ENCODE results near the gene GZF1.
A peak's percentile ranks its signal among the peaks of the same experiment; 100 is the strongest.

The GZF1 gene

DNA sequence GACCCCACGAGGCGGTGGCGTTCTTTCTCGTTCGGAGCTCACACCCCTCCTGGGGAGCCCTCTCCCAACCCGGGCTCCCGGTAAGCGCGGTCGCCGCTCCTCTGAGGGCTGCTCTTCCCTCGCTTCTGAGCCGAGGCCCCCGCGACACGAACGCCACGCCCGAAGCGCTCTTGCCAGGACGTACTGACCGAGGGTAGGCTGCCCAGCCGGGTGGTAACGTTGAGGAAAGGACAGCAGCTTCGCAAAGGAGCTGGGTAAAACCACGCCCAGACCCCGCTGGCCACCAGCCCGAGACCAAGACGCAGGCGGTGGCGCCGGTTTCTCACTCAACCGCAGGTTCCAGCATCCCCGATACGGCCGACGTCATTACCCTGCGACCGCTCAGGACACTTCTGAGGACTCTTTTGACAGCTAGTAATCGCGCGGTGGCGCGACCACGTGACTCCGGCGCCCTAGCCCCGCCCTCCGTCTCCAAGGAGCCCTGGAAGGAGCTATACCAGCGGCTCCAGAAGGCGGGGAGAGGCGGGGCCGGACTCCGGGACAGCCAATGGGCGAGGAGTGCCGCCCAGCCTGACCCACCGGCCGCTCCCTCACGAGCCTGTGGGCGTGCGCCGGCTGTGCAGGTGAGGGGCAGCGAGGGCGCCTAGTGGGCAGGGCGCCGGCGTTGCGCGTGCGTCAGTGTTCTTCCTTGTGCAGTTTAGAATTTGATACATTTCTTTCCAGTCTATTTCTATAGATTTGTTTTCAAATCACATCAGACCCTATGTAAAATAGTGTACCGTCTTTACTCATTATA lies 4.0 kb upstream of the GZF1 start:
- H3K27me3 ChIP-seq (ENCODE audit: control insufficient read depth in 1 of 2, insufficient read depth in 2 of 2, low read length in 2 of 2) = no peaks in the 10 kb centered on the region
- H3K9me3 ChIP-seq (ENCODE audit: control insufficient read depth in 1 of 2, low read length in 2 of 2) = no peaks in the 10 kb centered on the region
- peak overlapping the region; percentile 88 for H3K27ac ChIP-seq (ENCODE audit: low read depth, low read length)
- peak overlapping the region; percentile 74 to 77 for H3K9ac ChIP-seq (ENCODE audit: low read depth in 1 of 2, low read length in 2 of 2)
- H3K36me3 ChIP-seq (ENCODE audit: control insufficient read depth in 1 of 2, insufficient read depth in 2 of 2, low read length in 2 of 2) = peaks cover 14 to 22% of the 10 kb centered on the region in 2 donors
- peak overlapping the region; percentile 71 to 77 for H3K4me3 ChIP-seq (ENCODE audit: low read depth in 1 of 2, low read length in 2 of 2)
- peaks cover 31 to 35% of the 10 kb centered on the region in 2 donors for H3K4me1 ChIP-seq (ENCODE audit: control insufficient read depth in 1 of 2, insufficient read depth in 2 of 2, low read length in 2 of 2)

DNA sequence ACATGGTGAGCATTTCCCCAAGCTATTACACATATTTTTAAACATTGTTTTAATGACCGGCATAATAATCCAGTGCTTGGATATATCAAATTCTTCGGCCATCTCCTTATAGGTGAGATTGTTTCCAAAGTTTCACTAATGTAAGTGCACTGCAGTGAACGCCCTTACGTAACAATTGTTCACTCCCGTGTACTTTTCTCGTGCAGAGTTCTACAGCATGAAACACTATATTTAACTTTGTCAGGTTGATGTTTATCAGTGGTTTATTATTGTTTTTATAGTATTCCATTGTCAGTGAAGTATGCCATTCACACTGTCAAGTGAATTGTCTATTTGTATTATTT lies 3.4 kb upstream of the GZF1 start:
- Histone ChIP-seq H3K27me3 (ENCODE audit: control insufficient read depth in 1 of 2, insufficient read depth in 2 of 2, low read length in 2 of 2) (no peaks in the 10 kb centered on the region), H3K4me3 (ENCODE audit: low read depth in 1 of 2, low read length in 2 of 2) (peak overlapping the region; percentile 71 to 77), H3K27ac (ENCODE audit: low read depth, low read length) (peak overlapping the region; percentile 75), H3K9ac (ENCODE audit: low read depth in 1 of 2, low read length in 2 of 2) (peak overlapping the region; percentile 74), H3K4me1 (ENCODE audit: control insufficient read depth in 1 of 2, insufficient read depth in 2 of 2, low read length in 2 of 2) (peaks cover 36 to 41% of the 10 kb centered on the region in 2 donors), H3K36me3 (ENCODE audit: control insufficient read depth in 1 of 2, insufficient read depth in 2 of 2, low read length in 2 of 2) (peaks cover 14 to 22% of the 10 kb centered on the region in 2 donors), H3K9me3 (ENCODE audit: control insufficient read depth in 1 of 2, low read length in 2 of 2) (no peaks in the 10 kb centered on the region)

DNA sequence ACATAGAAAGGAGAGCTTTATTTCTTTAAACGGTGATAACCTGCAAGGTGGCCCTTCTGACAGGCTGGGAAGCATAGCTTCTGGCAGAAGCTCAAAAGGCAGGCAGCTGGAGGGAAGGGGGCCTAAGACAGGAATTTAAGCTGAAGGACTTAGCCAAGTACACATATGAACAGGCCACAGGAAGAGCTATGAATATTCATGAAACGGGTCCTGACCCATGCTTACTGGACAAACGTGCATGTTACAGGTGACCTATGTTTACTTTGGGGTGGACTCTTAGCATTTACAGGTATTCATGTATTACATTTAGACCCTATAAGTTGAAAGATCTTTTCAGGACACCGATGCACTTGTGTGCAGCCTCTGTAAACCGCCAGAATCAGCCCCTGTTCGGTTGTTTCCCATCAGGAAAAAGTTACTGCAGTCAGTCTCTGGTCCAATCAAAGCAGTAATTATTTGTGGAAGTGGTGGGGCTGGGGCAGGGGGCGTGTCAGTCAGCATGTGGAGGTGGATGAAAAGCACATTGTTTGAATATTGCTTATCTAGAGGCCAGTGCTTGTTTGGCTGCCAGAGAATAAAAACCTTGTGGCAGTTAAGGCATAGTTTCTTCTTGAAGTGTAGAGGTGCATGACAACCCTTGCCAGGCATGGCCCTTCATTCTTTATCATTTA lies 2.9 kb upstream of the GZF1 start:
- no peaks in the 10 kb centered on the region for H3K27me3 ChIP-seq (ENCODE audit: control insufficient read depth in 1 of 2, insufficient read depth in 2 of 2, low read length in 2 of 2)
- H3K36me3 ChIP-seq (ENCODE audit: control insufficient read depth in 1 of 2, insufficient read depth in 2 of 2, low read length in 2 of 2) = peaks cover 9 to 17% of the 10 kb centered on the region in 2 donors
- peak overlapping the region in 1 of 2 donors; percentile 77 for H3K4me3 ChIP-seq (ENCODE audit: low read depth in 1 of 2, low read length in 2 of 2)
- H3K27ac ChIP-seq (ENCODE audit: low read depth, low read length) = no peak overlapping the region
- peak overlapping the region; percentile 74 for H3K9ac ChIP-seq (ENCODE audit: low read depth in 1 of 2, low read length in 2 of 2)
- no peaks in the 10 kb centered on the region for H3K9me3 ChIP-seq (ENCODE audit: control insufficient read depth in 1 of 2, low read length in 2 of 2)
- peaks cover 36 to 42% of the 10 kb centered on the region in 2 donors for H3K4me1 ChIP-seq (ENCODE audit: control insufficient read depth in 1 of 2, insufficient read depth in 2 of 2, low read length in 2 of 2)

DNA sequence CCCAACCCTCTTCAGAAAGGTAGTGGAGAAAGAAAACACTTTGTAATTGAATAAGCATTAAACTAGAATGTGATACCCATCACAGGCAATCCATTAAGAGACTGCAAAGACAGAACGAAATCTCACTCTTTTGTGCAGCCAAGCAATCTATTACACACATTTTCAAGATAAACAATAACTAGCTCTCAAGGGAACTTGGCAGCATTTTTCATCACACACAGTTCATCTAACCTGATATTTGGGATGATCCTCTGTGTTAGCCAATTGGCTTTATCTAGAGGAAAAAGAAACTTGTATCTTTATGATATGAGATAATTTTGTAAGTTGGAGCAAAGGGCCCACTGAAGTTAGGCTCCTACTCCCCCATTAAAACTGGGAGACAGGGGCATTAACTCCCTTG lies 1.5 kb upstream of the GZF1 start:
- no peaks in the 10 kb centered on the region for H3K27me3 ChIP-seq (ENCODE audit: control insufficient read depth in 1 of 2, insufficient read depth in 2 of 2, low read length in 2 of 2)
- H3K4me3 ChIP-seq (ENCODE audit: low read depth in 1 of 2, low read length in 2 of 2) = no peak overlapping the region
- peaks cover 36 to 42% of the 10 kb centered on the region in 2 donors for H3K4me1 ChIP-seq (ENCODE audit: control insufficient read depth in 1 of 2, insufficient read depth in 2 of 2, low read length in 2 of 2)
- no peaks in the 10 kb centered on the region for H3K9me3 ChIP-seq (ENCODE audit: control insufficient read depth in 1 of 2, low read length in 2 of 2)
- peak overlapping the region; percentile 93 to 97 for H3K9ac ChIP-seq (ENCODE audit: low read depth in 1 of 2, low read length in 2 of 2)
- H3K36me3 ChIP-seq (ENCODE audit: control insufficient read depth in 1 of 2, insufficient read depth in 2 of 2, low read length in 2 of 2) = peaks cover 9 to 15% of the 10 kb centered on the region in 2 donors
- H3K27ac ChIP-seq (ENCODE audit: low read depth, low read length) = peak overlapping the region; percentile 97

DNA sequence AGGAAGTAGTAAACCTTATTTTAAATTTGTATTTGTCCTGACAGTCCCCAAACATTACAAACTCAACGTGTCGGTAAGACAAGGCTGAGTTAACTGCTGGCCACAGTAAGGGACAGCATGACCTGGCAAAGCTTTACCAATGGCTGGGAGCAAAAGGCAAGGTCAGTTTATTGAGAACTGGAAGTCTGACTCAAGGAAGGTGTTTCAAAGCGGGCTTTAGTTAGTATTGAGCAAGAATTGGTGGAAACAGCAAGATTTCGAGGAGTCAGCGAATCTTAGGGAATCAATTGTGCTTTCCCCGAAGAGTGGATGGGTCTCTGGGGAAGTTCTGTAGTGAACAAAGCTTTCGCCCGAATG lies 885 bp upstream of the GZF1 start:
- Histone ChIP-seq H3K4me1 (ENCODE audit: control insufficient read depth in 1 of 2, insufficient read depth in 2 of 2, low read length in 2 of 2) (peaks cover 39 to 47% of the 10 kb centered on the region in 2 donors), H3K4me3 (ENCODE audit: low read depth in 1 of 2, low read length in 2 of 2) (peak overlapping the region; percentile 79 to 89), H3K27ac (ENCODE audit: low read depth, low read length) (peak overlapping the region; percentile 97)

DNA sequence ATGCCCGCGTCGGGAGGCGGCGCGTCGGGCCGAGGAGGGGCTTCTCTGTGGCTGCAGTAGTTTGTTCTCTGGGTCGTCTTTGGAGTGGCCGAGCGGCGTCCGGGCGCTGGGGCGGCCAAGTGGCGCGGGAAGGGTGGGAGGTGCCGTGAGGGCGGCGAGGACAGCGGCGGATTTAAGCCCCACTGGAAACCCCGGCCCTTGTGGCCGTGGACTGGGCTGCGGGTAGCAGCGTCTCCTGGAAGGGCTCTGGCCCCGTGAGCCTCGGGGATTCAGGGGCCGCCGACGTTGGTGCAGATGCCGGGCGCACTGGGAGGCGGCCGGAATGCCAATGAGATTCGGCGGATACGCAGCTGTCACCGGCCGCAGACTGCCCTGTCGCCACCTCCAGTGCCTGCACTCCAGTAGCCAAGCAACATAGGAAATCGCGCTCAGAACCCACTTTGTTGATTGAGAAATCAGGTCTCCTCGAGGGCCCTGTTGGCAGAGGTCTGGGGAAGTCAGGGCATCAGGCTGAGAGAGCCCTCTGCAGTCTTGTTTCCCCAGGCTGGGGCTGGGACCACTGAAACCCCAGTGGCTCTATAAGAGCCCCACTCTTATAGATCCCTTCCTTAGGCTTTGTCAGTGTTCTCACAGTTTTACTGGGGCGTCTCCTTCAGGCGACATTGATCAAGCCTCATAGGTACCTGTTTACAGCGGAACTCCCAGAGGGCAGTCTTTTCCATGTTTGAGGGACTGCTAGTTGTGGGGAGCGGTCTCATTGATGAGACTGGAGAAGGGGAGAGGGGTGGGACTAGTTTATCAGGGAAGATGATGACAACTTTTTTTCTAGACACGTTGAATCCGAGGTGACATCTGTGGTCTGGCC lies 642 bp downstream of the GZF1 start:
- Histone ChIP-seq H3K9ac (ENCODE audit: low read depth in 1 of 2, low read length in 2 of 2) (peak overlapping the region; percentile 71 to 75), H3K36me3 (ENCODE audit: control insufficient read depth in 1 of 2, insufficient read depth in 2 of 2, low read length in 2 of 2) (peaks cover 9 to 10% of the 10 kb centered on the region in 2 donors), H3K27me3 (ENCODE audit: control insufficient read depth in 1 of 2, insufficient read depth in 2 of 2, low read length in 2 of 2) (no peaks in the 10 kb centered on the region), H3K9me3 (ENCODE audit: control insufficient read depth in 1 of 2, low read length in 2 of 2) (no peaks in the 10 kb centered on the region), H3K27ac (ENCODE audit: low read depth, low read length) (peak overlapping the region; percentile 97), H3K4me1 (ENCODE audit: control insufficient read depth in 1 of 2, insufficient read depth in 2 of 2, low read length in 2 of 2) (peaks cover 50 to 51% of the 10 kb centered on the region in 2 donors), H3K4me3 (ENCODE audit: low read depth in 1 of 2, low read length in 2 of 2) (peak overlapping the region; percentile 78 to 81)

More for the DNA sequence above, 885 bp upstream of the GZF1 start:
- Histone ChIP-seq H3K9me3 (ENCODE audit: control insufficient read depth in 1 of 2, low read length in 2 of 2) (no peaks in the 10 kb centered on the region), H3K27me3 (ENCODE audit: control insufficient read depth in 1 of 2, insufficient read depth in 2 of 2, low read length in 2 of 2) (no peaks in the 10 kb centered on the region), H3K36me3 (ENCODE audit: control insufficient read depth in 1 of 2, insufficient read depth in 2 of 2, low read length in 2 of 2) (peaks cover 9 to 12% of the 10 kb centered on the region in 2 donors), H3K9ac (ENCODE audit: low read depth in 1 of 2, low read length in 2 of 2) (peak overlapping the region; percentile 93 to 97)

DNA sequence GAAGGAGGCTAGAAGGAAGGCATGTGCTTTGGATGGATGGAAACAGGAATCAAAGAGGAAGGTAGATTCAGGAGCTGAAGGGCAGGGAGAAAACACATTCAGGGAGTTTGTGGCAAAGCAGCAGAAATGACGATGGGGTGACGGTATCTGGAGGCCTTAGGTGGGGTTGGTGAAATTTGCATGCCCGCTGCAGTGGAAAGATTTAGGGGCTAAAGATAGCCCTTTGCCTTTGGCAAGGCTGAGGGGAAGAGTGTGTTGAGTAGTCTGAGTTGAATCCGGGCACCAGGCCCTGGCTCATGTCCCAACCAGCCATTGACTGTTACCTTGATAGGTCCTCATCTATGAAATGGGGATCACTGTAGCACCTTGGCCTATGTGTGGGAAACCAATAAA lies 1.3 kb downstream of the GZF1 start:
- peaks cover 49 to 51% of the 10 kb centered on the region in 2 donors for H3K4me1 ChIP-seq (ENCODE audit: control insufficient read depth in 1 of 2, insufficient read depth in 2 of 2, low read length in 2 of 2)
- peaks cover 9 to 10% of the 10 kb centered on the region in 2 donors for H3K36me3 ChIP-seq (ENCODE audit: control insufficient read depth in 1 of 2, insufficient read depth in 2 of 2, low read length in 2 of 2)
- no peaks in the 10 kb centered on the region for H3K9me3 ChIP-seq (ENCODE audit: control insufficient read depth in 1 of 2, low read length in 2 of 2)
- peak overlapping the region; percentile 78 to 81 for H3K4me3 ChIP-seq (ENCODE audit: low read depth in 1 of 2, low read length in 2 of 2)
- H3K9ac ChIP-seq (ENCODE audit: low read depth in 1 of 2, low read length in 2 of 2) = peak overlapping the region; percentile 71 to 75
- H3K27ac ChIP-seq (ENCODE audit: low read depth, low read length) = no peak overlapping the region
- H3K27me3 ChIP-seq (ENCODE audit: control insufficient read depth in 1 of 2, insufficient read depth in 2 of 2, low read length in 2 of 2) = no peaks in the 10 kb centered on the region

DNA sequence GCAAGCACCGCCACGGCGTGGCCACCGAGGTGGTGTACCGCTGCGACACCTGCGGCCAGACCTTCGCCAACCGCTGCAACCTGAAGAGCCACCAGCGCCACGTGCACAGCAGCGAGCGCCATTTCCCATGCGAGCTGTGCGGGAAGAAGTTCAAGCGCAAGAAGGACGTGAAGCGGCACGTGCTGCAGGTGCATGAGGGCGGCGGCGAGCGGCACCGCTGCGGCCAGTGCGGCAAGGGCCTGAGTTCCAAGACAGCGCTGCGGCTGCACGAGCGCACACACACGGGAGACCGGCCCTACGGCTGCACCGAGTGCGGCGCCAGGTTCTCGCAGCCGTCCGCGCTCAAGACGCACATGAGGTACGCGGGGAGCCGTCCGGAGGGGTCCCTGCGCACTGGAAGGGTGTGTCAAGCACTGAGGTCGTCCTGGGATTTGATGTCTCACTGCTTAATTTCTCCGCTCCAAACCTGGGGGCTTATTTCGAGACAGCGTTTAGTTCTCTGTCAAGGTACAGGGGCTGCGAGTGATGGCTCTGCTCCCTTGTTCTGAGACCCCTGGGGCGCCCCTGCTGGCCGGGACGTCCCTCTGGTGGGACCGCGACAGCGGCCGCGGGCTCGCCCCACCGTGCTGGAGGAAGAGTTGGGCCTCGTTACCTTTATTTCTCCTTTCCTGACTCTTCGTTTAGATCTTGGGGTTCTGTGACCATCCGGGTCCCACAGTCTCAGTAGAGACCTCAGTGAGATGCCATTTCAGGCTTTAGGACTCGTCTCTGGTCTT lies 3.6 kb downstream of the GZF1 start:
- H3K27me3 ChIP-seq (ENCODE audit: control insufficient read depth in 1 of 2, insufficient read depth in 2 of 2, low read length in 2 of 2) = no peaks in the 10 kb centered on the region
- no peak overlapping the region for H3K27ac ChIP-seq (ENCODE audit: low read depth, low read length)
- H3K4me1 ChIP-seq (ENCODE audit: control insufficient read depth in 1 of 2, insufficient read depth in 2 of 2, low read length in 2 of 2) = peaks cover 32 to 34% of the 10 kb centered on the region in 2 donors
- no peak overlapping the region for H3K4me3 ChIP-seq (ENCODE audit: low read depth in 1 of 2, low read length in 2 of 2)
- H3K9ac ChIP-seq (ENCODE audit: low read depth in 1 of 2, low read length in 2 of 2) = no peak overlapping the region
- peaks cover 28 to 30% of the 10 kb centered on the region in 2 donors for H3K36me3 ChIP-seq (ENCODE audit: control insufficient read depth in 1 of 2, insufficient read depth in 2 of 2, low read length in 2 of 2)
- no peaks in the 10 kb centered on the region for H3K9me3 ChIP-seq (ENCODE audit: control insufficient read depth in 1 of 2, low read length in 2 of 2)

DNA sequence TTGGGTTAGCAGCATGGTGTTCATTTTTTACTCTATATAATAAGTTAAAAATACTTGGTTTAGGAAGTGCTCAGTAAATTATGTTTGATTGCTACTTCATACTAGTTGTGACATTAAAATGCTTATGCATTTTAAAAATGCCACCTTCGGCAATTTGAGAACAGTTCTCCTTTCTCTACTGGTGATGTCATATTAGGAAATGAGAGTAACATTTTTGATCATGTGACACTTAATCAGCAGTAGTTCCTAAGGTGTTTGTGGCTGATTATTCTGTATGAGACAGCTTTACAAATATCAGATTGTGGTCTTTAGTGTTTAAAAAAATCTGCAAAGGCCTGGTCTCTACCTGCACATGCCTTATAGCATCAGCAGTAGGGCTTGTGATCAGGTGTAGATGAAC lies 4.4 kb downstream of the GZF1 start:
- no peak overlapping the region for H3K9ac ChIP-seq (ENCODE audit: low read depth in 1 of 2, low read length in 2 of 2)
- H3K27me3 ChIP-seq (ENCODE audit: control insufficient read depth in 1 of 2, insufficient read depth in 2 of 2, low read length in 2 of 2) = no peaks in the 10 kb centered on the region
- peaks cover 25 to 27% of the 10 kb centered on the region in 2 donors for H3K4me1 ChIP-seq (ENCODE audit: control insufficient read depth in 1 of 2, insufficient read depth in 2 of 2, low read length in 2 of 2)
- H3K27ac ChIP-seq (ENCODE audit: low read depth, low read length) = no peak overlapping the region
- peaks cover 36 to 37% of the 10 kb centered on the region in 2 donors for H3K36me3 ChIP-seq (ENCODE audit: control insufficient read depth in 1 of 2, insufficient read depth in 2 of 2, low read length in 2 of 2)
- H3K4me3 ChIP-seq (ENCODE audit: low read depth in 1 of 2, low read length in 2 of 2) = no peak overlapping the region
- H3K9me3 ChIP-seq (ENCODE audit: control insufficient read depth in 1 of 2, low read length in 2 of 2) = no peaks in the 10 kb centered on the region
